ENCODE measurements around the gene WIF1.

DNA sequence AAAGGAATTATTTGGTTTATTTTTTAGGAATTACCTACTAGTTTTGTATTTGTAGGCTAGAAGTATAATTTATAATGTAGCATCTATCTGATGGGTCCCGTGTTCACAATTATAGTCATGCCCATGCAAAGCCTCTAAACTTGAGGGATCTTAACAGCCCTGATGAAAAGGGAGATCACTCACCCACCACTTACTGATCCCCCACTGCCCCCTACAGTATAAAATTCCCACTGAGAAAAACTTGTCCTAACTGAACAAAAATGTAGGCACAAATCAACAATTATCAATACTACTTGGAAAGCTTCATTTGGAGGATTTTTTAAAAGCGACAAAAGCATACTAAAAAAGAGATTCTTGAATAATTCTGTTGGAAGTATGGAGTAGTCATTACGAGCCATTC lies 21.0 kb downstream of the WIF1 start:
- TF ChIP-seq EZH2phosphoT487 (IDR thresholded peaks at IDR 0.05) = no peak
- TF ChIP-seq, protein P1, sequence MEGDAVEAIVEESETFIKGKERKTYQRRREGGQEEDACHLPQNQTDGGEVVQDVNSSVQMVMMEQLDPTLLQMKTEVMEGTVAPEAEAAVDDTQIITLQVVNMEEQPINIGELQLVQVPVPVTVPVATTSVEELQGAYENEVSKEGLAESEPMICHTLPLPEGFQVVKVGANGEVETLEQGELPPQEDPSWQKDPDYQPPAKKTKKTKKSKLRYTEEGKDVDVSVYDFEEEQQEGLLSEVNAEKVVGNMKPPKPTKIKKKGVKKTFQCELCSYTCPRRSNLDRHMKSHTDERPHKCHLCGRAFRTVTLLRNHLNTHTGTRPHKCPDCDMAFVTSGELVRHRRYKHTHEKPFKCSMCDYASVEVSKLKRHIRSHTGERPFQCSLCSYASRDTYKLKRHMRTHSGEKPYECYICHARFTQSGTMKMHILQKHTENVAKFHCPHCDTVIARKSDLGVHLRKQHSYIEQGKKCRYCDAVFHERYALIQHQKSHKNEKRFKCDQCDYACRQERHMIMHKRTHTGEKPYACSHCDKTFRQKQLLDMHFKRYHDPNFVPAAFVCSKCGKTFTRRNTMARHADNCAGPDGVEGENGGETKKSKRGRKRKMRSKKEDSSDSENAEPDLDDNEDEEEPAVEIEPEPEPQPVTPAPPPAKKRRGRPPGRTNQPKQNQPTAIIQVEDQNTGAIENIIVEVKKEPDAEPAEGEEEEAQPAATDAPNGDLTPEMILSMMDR (IDR thresholded peaks at IDR 0.05) = peak; percentile 67
